HG03039 (cell line): ENCODE measurements around the gene PAPSS1.
"Not testable (repeated sequence)": the region's sequence is repeated elsewhere in the genome, so short reads cannot be mapped to it uniquely, and the experiment has no call there.

Experiments
- ATAC-seq: cut with Tn5 transposase; IDR thresholded peaks from one replicate; pipeline ENCODE4 v1.9.1; 2021; ENCODE audit warnings: mild to moderate bottlenecking, moderate library complexity; ENCODE audit not compliant: unreplicated experiment

Gene PAPSS1

DNA sequence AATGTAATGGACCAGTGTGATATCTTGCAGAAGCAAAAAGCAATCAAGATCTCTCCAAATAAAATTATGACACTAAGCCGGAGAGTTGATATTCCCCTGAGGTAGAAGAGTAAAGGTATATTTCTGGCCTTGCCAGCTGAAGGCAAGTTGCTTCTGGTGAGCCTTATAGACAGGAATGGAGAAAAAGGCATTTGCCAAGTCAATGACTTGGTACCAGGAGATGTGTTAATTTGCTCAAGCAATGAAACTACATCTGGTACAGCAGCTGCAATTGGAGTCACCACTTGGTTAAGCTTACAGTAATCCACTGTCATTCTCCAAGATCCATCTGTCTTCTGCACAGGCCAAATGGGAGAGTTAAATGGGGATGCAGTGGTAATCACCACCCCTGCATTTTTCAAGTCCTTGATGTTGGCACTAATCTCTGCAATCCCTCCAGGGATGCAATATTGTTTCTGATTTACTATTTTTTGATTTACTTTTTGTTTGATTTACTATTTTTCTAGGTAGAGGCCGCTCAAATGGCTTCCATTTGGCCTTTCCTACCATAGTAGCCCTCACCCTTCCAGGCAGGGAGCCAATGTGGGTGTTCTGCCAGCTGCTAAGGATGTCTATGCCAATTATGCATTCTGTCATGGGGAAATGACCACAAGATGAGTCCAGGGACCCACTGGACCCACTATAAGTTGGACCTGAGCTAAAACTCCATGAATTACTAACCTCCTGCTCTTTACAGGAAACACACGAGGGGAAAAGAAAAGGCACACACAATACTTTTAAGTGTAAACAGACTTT is 6.3 kb upstream of the PAPSS1 start:
- not testable (repeated sequence) for ATAC-seq

DNA sequence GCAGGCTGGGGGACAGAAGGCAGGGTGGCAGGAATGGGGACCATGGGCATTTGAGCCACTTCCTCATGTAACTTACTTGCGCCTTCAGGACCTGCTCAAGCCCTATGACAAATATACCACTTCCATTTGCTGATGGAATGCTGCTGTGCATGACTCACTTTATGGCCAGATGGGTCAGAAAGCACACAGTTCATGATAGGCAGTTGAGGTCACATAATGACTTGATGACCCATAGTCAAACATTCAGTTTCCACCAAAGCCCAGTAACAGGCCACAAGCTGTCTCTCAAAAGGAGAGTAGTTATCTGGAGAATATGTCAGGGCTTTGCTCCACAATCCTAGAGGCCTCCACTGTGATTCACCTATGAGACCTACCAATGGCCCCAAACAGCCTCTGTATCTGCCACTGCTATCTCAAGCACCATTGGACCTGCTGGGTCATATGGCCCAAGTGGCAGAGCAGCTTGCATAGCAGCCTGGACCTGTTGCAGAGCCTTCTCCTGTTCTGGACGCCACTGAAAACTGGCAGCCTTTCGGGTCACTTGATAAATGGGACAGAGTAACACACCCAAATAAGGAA is 5.3 kb upstream of the PAPSS1 start:
- no peak for ATAC-seq

DNA sequence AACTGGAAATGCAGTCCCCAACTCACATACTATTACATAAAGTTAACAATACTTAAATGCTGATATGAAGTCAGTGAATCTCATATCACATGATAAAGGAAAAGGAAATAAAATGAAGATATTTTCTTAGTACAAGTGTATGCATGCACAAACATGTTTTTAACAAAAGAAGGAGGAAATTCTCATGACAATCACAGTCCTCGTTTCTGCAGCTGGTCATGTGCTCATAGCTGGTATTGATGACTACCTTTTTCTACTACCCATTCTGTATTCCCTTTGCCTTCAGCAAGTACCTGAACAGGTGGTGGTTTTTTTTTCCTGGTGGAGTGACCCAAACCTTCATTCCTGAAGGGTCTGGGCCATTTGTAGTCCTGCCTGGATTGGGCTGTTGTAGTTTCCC is 3.3 kb upstream of the PAPSS1 start:
- ATAC-seq: not testable (repeated sequence)

DNA sequence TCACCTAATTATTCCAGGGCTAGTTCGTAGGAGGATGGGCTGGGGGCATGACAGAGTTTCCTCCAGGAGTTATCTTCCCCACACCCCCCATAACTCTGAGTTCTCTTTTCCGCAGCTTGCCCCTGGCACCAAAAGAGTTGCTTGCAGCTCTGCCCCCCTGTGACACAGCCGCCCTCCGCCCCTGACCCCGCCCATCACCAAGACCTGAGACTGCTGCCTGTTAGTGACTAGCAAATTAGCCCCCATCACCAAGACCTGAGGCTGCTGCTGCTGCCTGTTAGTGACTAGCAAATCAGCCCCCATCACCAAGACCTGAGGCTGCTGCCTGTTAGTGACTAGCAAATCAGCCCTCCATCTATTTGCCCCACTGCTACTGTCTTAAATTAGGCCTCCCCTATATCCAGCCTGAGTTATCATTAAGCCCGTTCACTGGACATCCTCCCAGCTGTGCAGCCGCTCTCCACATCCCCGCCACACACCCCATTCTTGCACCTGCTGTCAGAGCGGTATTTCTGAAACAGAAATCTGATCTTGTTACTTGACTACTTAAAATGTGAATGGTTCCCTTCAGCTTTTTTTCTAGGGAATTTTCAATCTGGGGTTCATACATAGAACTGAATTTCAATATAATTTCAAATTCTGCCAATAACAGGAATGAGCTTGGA is 1.5 kb upstream of the PAPSS1 start:
- no peak for ATAC-seq

DNA sequence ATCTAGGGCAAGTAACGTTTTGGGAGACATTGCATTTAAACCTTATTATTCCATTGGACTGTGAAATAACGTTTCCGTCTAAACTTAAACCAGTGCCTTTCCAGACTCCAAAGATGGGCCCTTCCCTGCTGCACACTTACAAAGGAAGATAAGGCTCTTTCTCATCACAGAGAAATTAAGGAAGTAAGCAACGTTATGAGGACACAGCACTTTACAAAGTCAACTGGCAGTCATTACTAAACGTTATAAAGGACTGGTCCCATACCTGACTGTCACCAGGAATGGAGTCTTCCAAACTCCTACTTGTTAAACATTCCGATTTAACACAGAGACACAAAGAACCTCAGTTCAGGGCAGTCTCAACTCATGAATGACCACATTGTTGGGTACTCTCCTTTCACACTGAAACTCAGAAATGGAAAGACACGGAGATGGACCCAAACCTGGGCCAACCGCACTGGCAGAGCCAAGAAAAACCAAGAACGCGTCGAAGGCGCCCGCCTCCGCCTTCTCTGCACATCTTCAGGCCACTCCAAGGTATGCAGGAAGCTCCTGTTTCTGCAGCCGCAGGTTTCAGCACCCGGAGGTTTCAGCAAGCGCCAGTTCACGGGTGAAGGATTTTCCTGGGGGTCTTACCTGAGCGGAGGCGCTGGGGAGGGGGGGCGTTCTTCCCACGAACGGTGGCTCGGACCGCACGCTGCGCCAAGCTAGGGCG is 670 bp downstream of the PAPSS1 start:
- ATAC-seq: peak; percentile 3

DNA sequence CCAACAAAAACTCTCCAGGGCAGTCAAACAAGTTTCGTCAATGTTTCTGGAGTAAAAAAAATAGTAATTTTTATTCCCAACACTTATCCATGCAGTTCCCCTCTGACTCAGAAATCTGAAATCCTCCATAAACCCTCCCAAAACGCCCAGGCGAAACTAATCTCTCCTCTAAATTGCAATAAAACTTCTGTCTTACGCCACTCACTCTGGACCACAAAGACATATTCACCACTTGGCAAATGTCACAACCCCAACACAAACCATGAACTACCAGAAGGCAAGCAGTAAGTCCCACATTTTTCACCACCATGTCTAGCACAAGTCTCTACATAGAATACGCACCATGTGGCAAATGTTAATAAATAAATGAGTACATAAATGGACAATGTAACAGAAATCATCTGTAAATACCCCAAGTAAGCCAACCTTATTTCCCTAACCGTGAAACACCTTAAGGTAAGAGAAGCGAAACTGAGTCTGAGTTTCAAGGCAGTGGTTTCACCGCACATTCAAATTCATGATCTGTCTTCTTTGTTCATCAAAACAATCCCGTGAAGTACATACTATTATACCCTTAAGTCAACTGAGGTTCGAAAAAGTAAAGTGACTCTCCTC is 1.6 kb downstream of the PAPSS1 start:
- ATAC-seq: peak; percentile 15

DNA sequence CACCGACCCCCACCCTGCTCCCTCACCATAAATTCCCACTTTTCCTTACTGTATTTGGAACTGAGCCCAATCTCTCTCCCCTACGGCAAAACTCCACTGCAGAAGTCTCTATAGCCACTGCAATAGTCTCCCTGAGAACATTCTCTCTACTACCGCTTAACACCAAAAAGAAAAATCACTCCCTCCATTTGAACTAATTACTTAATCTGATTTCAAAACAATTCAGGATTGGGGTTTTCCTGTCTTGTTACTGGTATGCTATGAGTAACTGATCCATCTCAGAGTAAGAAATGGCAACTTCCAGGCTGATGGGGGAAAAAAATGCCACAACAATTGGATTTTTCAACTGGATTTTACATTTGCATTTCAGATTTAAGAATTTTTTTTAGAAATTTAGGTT is 5.8 kb downstream of the PAPSS1 start:
- ATAC-seq: no peak

DNA sequence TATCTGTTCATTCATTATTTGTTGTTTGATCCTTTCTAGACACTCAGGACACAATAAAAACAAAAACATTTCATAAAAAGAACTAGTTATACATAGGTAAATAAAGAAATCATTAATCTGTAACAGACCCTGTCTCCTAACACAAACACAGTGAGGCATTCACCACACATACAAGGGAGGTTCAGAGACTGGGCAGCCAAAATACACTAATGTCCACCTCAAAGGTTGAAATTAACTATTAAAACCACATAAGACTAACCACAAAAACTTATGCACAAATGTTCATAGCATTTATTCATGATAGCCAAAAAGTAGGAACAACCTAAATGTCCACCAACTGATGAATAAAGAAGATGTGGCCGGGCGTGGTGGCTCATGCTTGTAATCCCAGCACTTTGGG is 7.8 kb downstream of the PAPSS1 start:
- no peak for ATAC-seq

DNA sequence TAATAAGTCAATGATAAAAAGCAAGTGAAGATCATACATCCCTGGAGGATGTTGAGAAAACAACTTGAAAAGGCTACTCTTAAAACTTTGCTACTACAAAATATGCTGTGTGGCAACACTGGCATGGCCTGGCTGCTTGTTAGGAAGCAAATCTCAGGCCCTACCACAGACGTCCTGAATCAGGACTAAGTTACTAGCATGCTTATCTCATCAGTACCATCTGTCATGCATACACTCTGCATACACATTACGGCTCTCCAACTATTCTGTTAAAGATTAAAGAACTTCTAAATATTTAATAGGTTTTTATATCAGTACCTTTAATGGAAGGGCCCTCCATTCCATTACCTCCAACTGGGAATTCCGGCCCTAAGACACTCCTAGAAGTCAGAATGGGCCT is 8.2 kb downstream of the PAPSS1 start:
- ATAC-seq: no peak

DNA sequence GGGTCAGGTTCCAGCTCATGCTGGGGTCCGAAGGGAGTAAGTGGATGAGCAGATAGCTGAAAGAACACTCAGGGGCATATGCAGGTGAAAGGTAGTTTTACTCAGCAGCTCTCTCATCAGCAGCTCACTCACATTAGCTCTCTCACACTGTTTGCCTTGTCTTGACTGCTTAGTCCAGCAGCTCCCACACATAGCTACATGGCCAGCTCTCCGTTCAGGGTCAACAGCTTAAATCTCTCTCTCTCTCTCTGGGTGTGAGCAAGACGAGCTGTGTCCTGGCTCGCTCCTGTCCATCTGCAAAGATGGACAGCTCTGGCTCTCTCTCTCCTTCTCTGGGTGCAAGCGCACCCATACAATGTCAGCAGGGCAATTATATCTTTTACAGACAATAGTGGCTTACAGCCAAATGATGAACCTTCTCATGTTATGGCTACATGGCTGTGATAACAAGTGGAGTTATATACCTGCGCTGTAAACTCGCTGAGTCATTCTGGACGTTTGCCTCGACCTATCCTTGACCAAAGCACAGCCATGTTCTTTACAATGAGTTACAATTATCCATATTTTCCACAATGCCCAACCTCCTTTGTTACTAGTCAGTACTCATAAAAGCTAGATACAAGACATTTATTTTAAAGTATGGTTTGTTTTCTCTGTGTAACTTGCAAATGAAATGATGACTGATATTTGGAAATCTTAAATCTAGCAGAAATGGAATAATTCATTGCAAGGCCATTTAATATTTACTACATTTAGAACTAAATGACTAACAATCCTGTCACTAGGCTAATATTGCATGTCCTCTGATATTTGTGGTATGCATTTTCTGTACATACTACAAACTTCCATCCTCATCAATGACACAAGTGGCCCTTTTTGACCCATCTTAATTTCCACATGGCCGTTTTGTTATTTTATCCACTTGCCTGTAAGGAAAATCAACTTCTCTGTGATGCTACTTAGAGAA is 9.3 kb downstream of the PAPSS1 start:
- no peak for ATAC-seq

DNA sequence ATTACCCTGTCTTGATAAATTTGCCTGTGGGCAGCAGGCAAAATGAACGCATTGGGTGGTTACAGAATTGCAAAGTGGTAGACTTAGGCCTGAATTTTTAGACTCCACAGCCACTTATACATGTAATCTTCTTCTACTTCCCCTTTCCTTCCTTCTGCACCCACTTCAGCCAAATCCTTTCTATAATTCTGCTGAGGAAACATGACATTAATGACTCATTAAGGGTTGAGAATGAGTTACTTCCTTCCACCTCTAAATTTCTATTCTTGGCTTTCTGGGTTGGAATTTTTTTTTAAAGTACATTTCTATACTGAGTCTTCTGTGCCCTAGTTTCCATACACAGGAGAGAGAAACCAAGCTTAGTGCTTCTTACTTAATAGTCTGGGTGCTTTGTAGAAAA is 10.1 kb downstream of the PAPSS1 start:
- no peak for ATAC-seq

DNA sequence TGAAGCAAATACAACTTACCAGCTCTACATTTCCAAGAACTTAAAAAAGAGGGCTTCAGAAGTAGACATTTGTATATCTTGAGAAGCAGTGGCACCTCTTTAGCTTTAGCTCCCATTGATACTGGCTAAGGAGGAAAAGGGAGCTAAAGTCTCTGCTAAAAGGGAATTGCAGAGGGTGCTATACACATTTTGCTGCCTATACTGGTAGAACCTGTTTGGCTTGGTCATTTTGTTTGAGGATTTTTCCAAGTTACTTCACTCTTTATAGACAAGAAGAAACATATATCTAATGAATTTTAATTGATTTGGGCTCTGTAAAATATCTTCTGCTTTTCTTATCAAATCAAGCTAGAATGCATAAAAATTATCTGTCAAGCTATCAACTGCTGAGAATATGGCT is 11.8 kb downstream of the PAPSS1 start:
- ATAC-seq: no peak

DNA sequence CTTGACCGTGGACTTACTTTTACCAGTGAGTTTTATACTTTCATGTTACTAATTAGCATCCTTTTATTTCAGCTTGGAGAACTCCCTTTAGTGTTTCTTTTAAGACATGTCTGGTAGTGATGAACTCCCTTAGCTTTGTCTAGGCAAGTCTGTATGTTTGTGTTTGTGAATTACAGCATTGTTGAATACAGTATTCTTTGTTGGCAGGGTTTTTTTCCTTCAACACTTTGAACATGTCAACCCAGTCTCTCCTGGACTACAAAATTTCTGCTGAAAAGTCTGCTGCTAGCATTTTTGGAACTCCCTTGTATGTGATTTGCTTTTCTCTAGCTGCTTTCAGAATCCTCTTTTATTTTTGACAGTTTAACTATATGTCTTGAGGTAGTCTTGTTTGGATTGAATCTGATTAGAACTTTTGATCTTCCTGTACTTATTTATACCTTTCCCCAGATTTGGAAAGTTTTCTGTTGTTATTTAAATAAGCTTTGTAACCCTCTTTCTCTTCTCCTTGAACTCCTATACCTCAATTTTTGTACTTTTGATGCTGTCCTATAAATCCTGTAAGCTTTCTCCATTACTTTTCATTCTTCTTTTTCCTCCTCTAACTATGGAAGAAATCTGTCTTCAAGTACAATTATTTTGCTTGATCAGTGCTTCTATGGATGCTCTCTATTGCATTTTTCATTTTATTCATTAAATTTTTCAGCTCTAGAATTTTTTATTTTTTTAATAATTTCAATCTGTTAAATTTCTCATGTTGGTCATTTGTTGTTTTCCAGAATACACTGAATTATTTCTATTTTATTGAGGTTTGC is 14.1 kb downstream of the PAPSS1 start:
- ATAC-seq: no peak

DNA sequence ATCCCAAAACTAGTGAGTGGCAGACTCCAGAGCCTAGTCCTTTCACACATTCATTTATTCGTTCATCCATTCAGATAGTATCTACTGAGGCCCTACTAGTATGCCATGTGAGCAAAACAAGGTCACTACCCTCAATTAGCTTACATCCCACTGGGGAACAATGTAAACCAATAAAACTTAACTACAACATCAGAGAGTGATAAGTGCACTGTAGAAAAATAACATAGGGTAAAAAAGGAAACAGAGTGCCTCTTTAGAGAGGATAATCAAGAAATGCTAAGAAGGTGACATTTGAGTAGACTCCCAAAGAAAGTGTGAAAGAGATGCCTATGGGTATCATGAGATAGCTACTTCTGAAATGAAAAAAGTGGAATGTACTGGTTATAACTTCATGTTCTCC is 18.5 kb downstream of the PAPSS1 start:
- no peak for ATAC-seq

DNA sequence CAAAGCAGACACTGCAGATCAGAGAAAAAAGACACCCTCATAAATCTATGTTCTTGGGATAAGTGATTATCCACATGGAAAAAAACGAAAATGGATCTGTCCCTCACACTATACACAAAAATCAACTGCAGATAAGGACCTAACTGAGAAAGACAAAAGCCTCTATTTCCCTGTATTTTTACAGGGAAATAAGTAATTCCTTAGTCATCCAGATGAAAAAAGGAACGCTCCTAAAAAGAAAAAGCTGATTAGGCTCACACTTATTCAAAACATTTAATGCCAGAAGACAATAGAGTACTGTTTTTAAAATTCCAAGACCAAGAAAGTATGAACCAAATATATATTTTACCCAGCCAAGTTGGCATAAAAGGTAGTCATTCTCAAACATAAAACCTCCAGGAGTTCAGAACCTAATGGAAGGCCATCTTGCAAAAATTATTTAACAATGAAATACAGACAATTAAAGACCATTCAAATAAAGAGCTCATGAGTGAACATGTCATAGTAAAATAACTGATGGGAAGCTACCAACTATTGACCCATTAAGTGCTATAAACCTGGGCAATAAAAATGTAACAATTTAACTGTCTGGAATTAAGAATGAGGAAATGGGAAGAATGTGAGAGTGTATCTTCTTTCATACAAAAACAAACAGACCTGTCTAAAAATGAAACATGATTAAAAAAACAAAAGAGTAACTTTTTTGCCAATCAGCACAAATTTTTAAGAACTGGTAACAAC is 20.4 kb downstream of the PAPSS1 start:
- ATAC-seq: no peak

DNA sequence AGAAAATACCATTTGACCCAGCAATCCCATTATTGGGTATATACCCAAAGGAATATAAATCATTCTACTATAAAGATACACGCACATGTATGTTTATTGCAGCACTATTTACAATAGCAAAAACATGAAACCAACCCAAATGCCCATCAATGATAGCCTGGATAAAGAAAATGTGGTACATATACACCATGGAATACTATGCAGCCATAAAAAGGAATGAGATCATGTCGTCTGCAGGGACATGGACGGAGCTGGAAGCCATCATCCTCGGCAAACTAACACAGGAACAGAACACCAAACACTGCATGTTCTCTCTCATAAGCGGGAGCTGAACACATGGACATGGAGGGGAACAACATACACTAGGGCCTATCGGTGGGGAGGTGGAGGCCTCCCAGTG is 23.8 kb downstream of the PAPSS1 start:
- ATAC-seq: not testable (repeated sequence)

DNA sequence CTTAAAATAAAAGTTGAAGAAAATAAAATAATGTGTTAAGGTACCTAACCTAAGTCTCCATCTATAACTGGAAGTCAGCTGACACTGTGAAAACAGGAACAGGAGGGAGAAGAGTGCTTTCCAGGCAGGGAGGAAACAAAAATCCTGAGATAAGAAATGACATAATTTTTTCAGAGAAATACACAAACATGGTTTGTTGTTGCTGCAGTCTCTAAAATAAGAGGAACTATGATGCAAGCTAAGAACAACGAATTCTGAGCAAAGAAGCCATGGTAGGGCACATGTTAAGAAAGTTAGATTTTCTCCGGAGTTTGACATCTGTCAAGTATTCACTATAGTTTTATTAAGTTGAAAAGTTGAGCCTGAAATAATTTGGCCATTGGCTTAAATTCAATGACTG is 26.9 kb downstream of the PAPSS1 start:
- ATAC-seq: no peak

DNA sequence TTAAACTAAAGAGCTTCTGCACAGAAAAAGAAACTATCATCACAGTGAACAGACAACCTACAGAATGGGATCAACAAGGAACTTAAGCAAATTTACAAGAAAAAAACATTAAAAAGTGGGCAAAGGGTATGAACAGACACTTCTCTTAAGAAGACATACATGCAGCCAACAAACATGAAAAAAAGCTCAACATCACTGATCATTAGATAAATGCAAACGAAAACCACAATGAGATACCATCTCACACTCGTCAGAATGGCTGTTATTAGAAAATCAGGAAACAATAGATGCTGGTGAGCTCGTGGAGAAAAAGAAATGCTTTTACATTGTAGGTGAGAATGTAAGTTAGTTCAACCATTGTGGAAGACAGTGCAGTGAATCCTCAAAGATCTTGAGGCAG is 27.8 kb downstream of the PAPSS1 start:
- ATAC-seq: no peak

DNA sequence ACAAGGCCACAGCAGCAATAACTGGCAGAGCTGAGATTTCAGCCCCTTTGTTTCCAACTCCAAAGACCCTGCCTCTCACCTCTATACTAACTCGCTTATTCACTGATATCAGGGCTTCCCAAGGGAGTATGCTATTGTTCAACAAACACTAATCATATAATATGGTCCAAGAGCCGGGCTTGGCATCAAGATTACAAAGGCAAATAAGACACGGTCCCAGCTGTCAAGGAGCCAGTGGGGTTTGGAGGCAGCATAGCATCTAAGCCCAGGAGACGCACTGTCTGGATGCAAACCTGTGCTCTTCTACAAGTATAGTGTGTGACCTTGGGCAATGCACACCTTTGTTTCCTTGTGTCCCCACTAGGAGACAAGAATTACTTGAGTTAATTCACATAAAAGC is 28.7 kb downstream of the PAPSS1 start:
- ATAC-seq: no peak
